Activated CD8-positive, alpha-beta T cell treated with anti-CD3 and anti-CD28 coated beads, Interleukin-2, amount 10 ng/mL, durations not matched to agents 7 days and 5 days (primary cell): ENCODE results near the gene CIC. TPM values are rescaled to one million over a fixed set of nuclear protein-coding genes. Genes with fewer than 3 reads are reported as not detected.

ENCODE experiments used
- ATAC-seq: fragments of 150-1000 bp; cut with Tn5 transposase; one replicate; pipeline ENCODE4 v1.10.0; 2021; ENCODE audit warnings: moderate library complexity
- CTCF ChIA-PET: fragments of 350-600 bp; sonication (Branson Sonifier 250); formaldehyde crosslinking; loops from one replicate; lab custom pipeline; 2021; ENCODE audit warnings: antibody characterized with exemption; lab: Charles Lee
- POLR2A ChIA-PET: fragments of 350-600 bp; sonication (Branson Sonifier 250); formaldehyde crosslinking; loops from one replicate; lab custom pipeline; 2021; ENCODE audit warnings: antibody characterized with exemption; lab: Charles Lee
- DNase-seq: peaks from one replicate; pipeline ENCODE4 v3.0.0-alpha.2; 2020
- H3K27ac Mint-ChIP-seq: one replicate; pipeline ENCODE4 v1.8.0; 2021; ENCODE audit warnings: mild to moderate bottlenecking, mixed read lengths
- H3K27me3 Mint-ChIP-seq: one replicate; pipeline ENCODE4 v1.8.0; 2021; ENCODE audit warnings: low read depth, mixed read lengths
- H3K36me3 Mint-ChIP-seq: one replicate; pipeline ENCODE4 v1.8.0; 2021; ENCODE audit warnings: low read depth, mixed read lengths
- H3K4me1 Mint-ChIP-seq: one replicate; pipeline ENCODE4 v1.8.0; 2021; ENCODE audit warnings: low read depth, mixed read lengths
- H3K4me3 Mint-ChIP-seq: one replicate; pipeline ENCODE4 v1.8.0; 2021; ENCODE audit warnings: mild to moderate bottlenecking, mixed read lengths
- H3K9me3 Mint-ChIP-seq: one replicate; pipeline ENCODE4 v1.8.0; 2022; ENCODE audit warnings: mixed read lengths; ENCODE audit not compliant: insufficient read depth
- total RNA-seq, 2 experiments: library from RNA; stranded (reverse); gene quantifications; one replicate each; pipeline ENCODE4 v1.2.3, GENCODE V29; 2021

Gene CIC
- total RNA-seq, 2 experiments from 2014 or later = 73.1 to 83.8 TPM

- ATAC-seq = no peak
- no peak for DNase-seq
- H3K4me1 Mint-ChIP-seq = peaks cover 8% of the 10 kb centered on the region
- ChIA-PET POLR2A (no interaction called here), CTCF (interaction anchor here (2.5 kb wide), 1 partner anchor 184 kb away, joined by 7 read pairs; no protein-coding TSS in a partner anchor)
- H3K27me3 Mint-ChIP-seq = no peaks in the 10 kb centered on the region
- no peak overlapping the region for H3K4me3 Mint-ChIP-seq
- peaks cover 40% of the 10 kb centered on the region for H3K36me3 Mint-ChIP-seq
- no peaks in the 10 kb centered on the region for H3K9me3 Mint-ChIP-seq
- H3K27ac Mint-ChIP-seq = no peak overlapping the region
These were observed 23.2 kb downstream of the CIC start for GRCh38 chr19:42292042-42292960.

- no peak for DNase-seq
- peaks cover 39% of the 10 kb centered on the region for H3K36me3 Mint-ChIP-seq
- H3K27ac Mint-ChIP-seq = no peak overlapping the region
- CTCF ChIA-PET = interaction anchor here (1.4 to 2.5 kb wide), 2 partner anchors 50 to 184 kb away, joined by 4 to 7 read pairs; no protein-coding TSS in a partner anchor
- no peaks in the 10 kb centered on the region for H3K9me3 Mint-ChIP-seq
- H3K4me1 Mint-ChIP-seq = peaks cover 8% of the 10 kb centered on the region
- H3K27me3 Mint-ChIP-seq = no peaks in the 10 kb centered on the region
- H3K4me3 Mint-ChIP-seq = no peak overlapping the region
- POLR2A ChIA-PET = no interaction called here
- no peak for ATAC-seq
These were observed 23.9 kb downstream of the CIC start for GRCh38 chr19:42292963-42293362.

GRCh38 chr19:42293540-42293939 is 24.5 kb downstream of the CIC start:
- ATAC-seq (no peak), DNase-seq (no peak)
- no peaks in the 10 kb centered on the region for H3K27me3 Mint-ChIP-seq
- CTCF ChIA-PET = interaction anchor here (1.4 to 2.5 kb wide), 2 partner anchors 50 to 185 kb away, joined by 4 to 7 read pairs; no protein-coding TSS in a partner anchor
- POLR2A ChIA-PET = no interaction called here
- H3K4me3 Mint-ChIP-seq = no peak overlapping the region
- H3K4me1 Mint-ChIP-seq = peaks cover 8% of the 10 kb centered on the region
- H3K9me3 Mint-ChIP-seq = no peaks in the 10 kb centered on the region
- no peak overlapping the region for H3K27ac Mint-ChIP-seq
- peaks cover 37% of the 10 kb centered on the region for H3K36me3 Mint-ChIP-seq

GRCh38 chr19:42293948-42294347 is 24.9 kb downstream of the CIC start:
- H3K4me1 Mint-ChIP-seq = peaks cover 8% of the 10 kb centered on the region
- no peaks in the 10 kb centered on the region for H3K9me3 Mint-ChIP-seq
- CTCF ChIA-PET = interaction anchor here (1.4 to 2.5 kb wide), 2 partner anchors 51 to 185 kb away, joined by 4 to 7 read pairs; no protein-coding TSS in a partner anchor
- H3K27ac Mint-ChIP-seq = no peak overlapping the region
- ATAC-seq (no peak), DNase-seq (no peak)
- no peak overlapping the region for H3K4me3 Mint-ChIP-seq
- H3K27me3 Mint-ChIP-seq = no peaks in the 10 kb centered on the region
- peaks cover 37% of the 10 kb centered on the region for H3K36me3 Mint-ChIP-seq
- POLR2A ChIA-PET = no interaction called here

GRCh38 chr19:42294471-42295137 is 25.6 kb downstream of the CIC start:
- peak overlapping the region; percentile 15 for H3K27ac Mint-ChIP-seq
- CTCF ChIA-PET = interaction anchor here (1.3 to 2.5 kb wide), 5 partner anchors 9 to 186 kb away, joined by 3 to 14 read pairs (median 11); partner anchors contain the start of gene GSK3A
- no peak overlapping the region for H3K4me3 Mint-ChIP-seq
- ATAC-seq (no peak), DNase-seq (no peak)
- H3K36me3 Mint-ChIP-seq = peaks cover 33% of the 10 kb centered on the region
- POLR2A ChIA-PET = no interaction called here
- no peaks in the 10 kb centered on the region for H3K9me3 Mint-ChIP-seq
- peaks cover 8% of the 10 kb centered on the region for H3K4me1 Mint-ChIP-seq
- no peaks in the 10 kb centered on the region for H3K27me3 Mint-ChIP-seq

GRCh38 chr19:42295342-42295741 is 26.3 kb downstream of the CIC start:
- Mint-ChIP-seq H3K36me3 (peaks cover 38% of the 10 kb centered on the region), H3K9me3 (no peaks in the 10 kb centered on the region), H3K4me1 (peaks cover 8% of the 10 kb centered on the region), H3K4me3 (no peak overlapping the region), H3K27me3 (no peaks in the 10 kb centered on the region), H3K27ac (no peak overlapping the region)
- ChIA-PET CTCF (interaction anchor here (1.3 to 2.4 kb wide), 5 partner anchors 10 to 163 kb away, joined by 3 to 14 read pairs (median 12); partner anchors contain the start of genes GSK3A and POU2F2), POLR2A (no interaction called here)
- DNase-seq (no peak), ATAC-seq (no peak)

- ATAC-seq = peak; percentile 86
These were observed 26.9 kb downstream of the CIC start for GRCh38 chr19:42295831-42296525.

GRCh38 chr19:42297039-42297438 is 28.0 kb downstream of the CIC start:
- no peak for DNase-seq
- Mint-ChIP-seq H3K4me3 (no peak overlapping the region), H3K36me3 (peaks cover 29% of the 10 kb centered on the region), H3K27ac (peak overlapping the region; percentile 3), H3K4me1 (peaks cover 15% of the 10 kb centered on the region), H3K27me3 (no peaks in the 10 kb centered on the region), H3K9me3 (no peaks in the 10 kb centered on the region)
- ChIA-PET CTCF (interaction anchor here (0.9 to 3.2 kb wide), 8 partner anchors 10 to 188 kb away, joined by 3 to 19 read pairs (median 12); partner anchors contain the start of genes GSK3A and POU2F2), POLR2A (no interaction called here)
- no peak for ATAC-seq

More at GRCh38 chr19:42295831-42296525, 26.9 kb downstream of the CIC start:
- Mint-ChIP-seq H3K27me3 (no peaks in the 10 kb centered on the region), H3K4me1 (peaks cover 10% of the 10 kb centered on the region), H3K9me3 (no peaks in the 10 kb centered on the region), H3K27ac (no peak overlapping the region), H3K4me3 (no peak overlapping the region), H3K36me3 (peaks cover 38% of the 10 kb centered on the region)
- ChIA-PET CTCF (interaction anchor here (0.6 to 3.2 kb wide), 13 partner anchors 8 to 187 kb away, joined by 3 to 19 read pairs (median 4); partner anchors contain the start of genes GSK3A and POU2F2), POLR2A (no interaction called here)
- peak; percentile 92 for DNase-seq

GRCh38 chr19:42301646-42302203 is 32.7 kb downstream of the CIC start, which contains the start of gene PRR19:
PRR19 (plus strand) TSS chr19:42302132; CDS start chr19:42309585, 7,453 bp downstream.
- H3K4me3 Mint-ChIP-seq = peak within 1 kb of the TSS; percentile 86
- ChIA-PET CTCF (interaction anchor here (0.7 to 1.7 kb wide), 5 partner anchors 59 to 193 kb away, joined by 3 to 7 read pairs (median 6); partner anchors contain the start of genes GSK3A, POU2F2 and ZNF526), POLR2A (interaction anchor here (0.8 to 1.1 kb wide), 2 partner anchors 20 to 31 kb away, joined by 3 to 4 read pairs; no protein-coding TSS in a partner anchor)

GRCh38 chr19:42303101-42303464 is 34.0 kb downstream of the CIC start:
- peaks cover 26% of the 10 kb centered on the region for H3K4me1 Mint-ChIP-seq
- DNase-seq = no peak
- no peaks in the 10 kb centered on the region for H3K9me3 Mint-ChIP-seq
- peak overlapping the region; percentile 86 for H3K4me3 Mint-ChIP-seq
- peaks cover 7% of the 10 kb centered on the region for H3K36me3 Mint-ChIP-seq
- POLR2A ChIA-PET = no interaction called here
- peak overlapping the region; percentile 91 for H3K27ac Mint-ChIP-seq
- ATAC-seq = no peak
- no peaks in the 10 kb centered on the region for H3K27me3 Mint-ChIP-seq
- CTCF ChIA-PET = interaction anchor here (1.0 to 1.6 kb wide), 2 partner anchors 60 to 171 kb away, joined by 6 to 7 read pairs; partner anchors contain the start of genes GSK3A and POU2F2

More at GRCh38 chr19:42301646-42302203, 32.7 kb downstream of the CIC start, which contains the start of gene PRR19:
- H3K9me3 Mint-ChIP-seq = no peaks in the 10 kb centered on the region
- peak; percentile 28 for ATAC-seq
- H3K27me3 Mint-ChIP-seq = no peaks in the 10 kb centered on the region
- peaks cover 26% of the 10 kb centered on the region for H3K4me1 Mint-ChIP-seq
- H3K27ac Mint-ChIP-seq = peak within 1 kb of the TSS; percentile 91
- DNase-seq = no peak
- H3K36me3 Mint-ChIP-seq = peaks cover 9% of the 10 kb centered on the region
